OCI-LY1 (cell line): Measurements from ENCODE around the gene RPS6KL1.

ENCODE experiments used
- H2AFZ ChIP-seq: fragments of 200-600 bp; sonication (generic), shearing (Covaris generic); 2 replicates; pipeline ENCODE4 v1.6.0; 2014; ENCODE audit warnings: antibody characterized with exemption, mild to moderate bottlenecking, low read length
- H3F3A ChIP-seq: fragments of 200-600 bp; sonication (generic), shearing (Covaris generic); 2 replicates; pipeline ENCODE4 v1.6.0; 2014; ENCODE audit warnings: mild to moderate bottlenecking, antibody characterized with exemption, low read length, moderate library complexity; ENCODE audit not compliant: insufficient read depth
- H3K27ac ChIP-seq: fragments of 200-600 bp; sonication (generic); 2 replicates; pipeline ENCODE4 v1.5.1; 2014; ENCODE audit warnings: low read length, mixed run types, mild to moderate bottlenecking, low read depth; ENCODE audit not compliant: poor library complexity, severe bottlenecking
- H3K27me3 ChIP-seq: fragments of 200-600 bp; sonication (generic); 2 replicates; pipeline ENCODE4 v1.6.0; 2014; ENCODE audit warnings: antibody characterized with exemption, mild to moderate bottlenecking, low read length, moderate library complexity; ENCODE audit not compliant: insufficient read depth
- H3K36me3 ChIP-seq: fragments of 200-600 bp; sonication (generic); 2 replicates; pipeline ENCODE4 v1.6.1; 2014; ENCODE audit warnings: mild to moderate bottlenecking, antibody characterized with exemption, low read length, moderate library complexity, mixed read lengths; ENCODE audit not compliant: insufficient read depth
- H3K4me1 ChIP-seq: fragments of 200-600 bp; sonication (generic); 2 replicates; pipeline ENCODE4 v1.5.1; 2014; ENCODE audit warnings: mild to moderate bottlenecking, low read length, moderate library complexity; ENCODE audit not compliant: insufficient read depth, severe bottlenecking
- H3K4me2 ChIP-seq: fragments of 200-600 bp; sonication (generic), shearing (Covaris generic); 2 replicates; pipeline ENCODE4 v1.6.1; 2014; ENCODE audit warnings: low read length
- H3K4me3 ChIP-seq: fragments of 200-600 bp; sonication (generic); 2 replicates; pipeline ENCODE4 v1.5.1; 2014; ENCODE audit warnings: low read length, low read depth, mild to moderate bottlenecking, mixed read lengths; ENCODE audit not compliant: poor library complexity, severe bottlenecking
- H3K79me2 ChIP-seq: fragments of 200-600 bp; shearing (Covaris generic); 2 replicates; pipeline ENCODE4 v1.6.1; 2016; ENCODE audit warnings: mixed run types, low read length, mixed read lengths; ENCODE audit not compliant: insufficient read depth
- H3K9ac ChIP-seq: fragments of 200-600 bp; sonication (generic), shearing (Covaris generic); 2 replicates; pipeline ENCODE4 v1.6.1; 2014; ENCODE audit warnings: mild to moderate bottlenecking, low read length, mixed read lengths
- H3K9me2 ChIP-seq: fragments of 200-600 bp; sonication (generic), shearing (Covaris generic); 2 replicates; pipeline ENCODE4 v1.6.1; 2014; ENCODE audit warnings: low read depth, mild to moderate bottlenecking, low read length, mixed read lengths
- H3K9me3 ChIP-seq: fragments of 200-600 bp; shearing (Covaris generic); 2 replicates; pipeline ENCODE4 v1.6.1; 2014; ENCODE audit warnings: low read length, mixed read lengths
- H4K20me1 ChIP-seq: fragments of 200-600 bp; sonication (generic), shearing (Covaris generic); 2 replicates; pipeline ENCODE4 v1.6.0; 2016; ENCODE audit warnings: mild to moderate bottlenecking, low read length; ENCODE audit not compliant: insufficient read depth
- EZH2 ChIP-seq: fragments of 200-600 bp; sonication (generic), shearing (Covaris generic); IDR thresholded peaks from 2 replicates; pipeline ENCODE4 v1.8.0; 2017; ENCODE audit warnings: borderline replicate concordance, mixed run types, mild to moderate bottlenecking, antibody characterized with exemption, low read length, moderate library complexity, mixed read lengths
- TF ChIP-seq, protein P1 (sequence below): fragments of 200-600 bp; sonication (generic), shearing (Covaris generic); IDR thresholded peaks from 2 replicates; pipeline ENCODE4 v1.5.1; 2017; ENCODE audit warnings: mild to moderate bottlenecking, antibody characterized with exemption, low read length, moderate library complexity, mixed read lengths

RPS6KL1 gene

DNA sequence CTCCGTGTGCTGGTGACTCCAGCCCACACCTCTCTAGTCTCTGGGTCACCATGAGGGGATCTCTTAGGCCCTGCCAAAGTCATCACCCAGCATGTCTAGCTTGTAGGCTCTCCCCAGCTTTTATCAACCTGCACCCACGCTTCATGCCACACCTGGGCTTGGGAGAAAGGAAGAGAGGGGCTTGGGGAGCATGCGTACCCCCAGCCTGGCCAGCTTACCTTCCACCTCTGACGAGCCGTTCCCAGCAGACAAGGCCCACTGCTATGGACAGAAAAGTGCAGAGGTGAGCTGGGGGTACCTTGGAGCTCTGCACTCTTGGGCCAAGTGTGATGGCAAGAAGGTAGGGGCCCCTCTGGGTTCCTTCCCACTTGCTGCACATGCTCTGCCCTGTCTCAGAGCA, 30.6 kb upstream of the RPS6KL1 start:
- no peaks in the 10 kb centered on the region for H3K4me1 ChIP-seq
- H3K9me2 ChIP-seq: no peaks in the 10 kb centered on the region
- H3K79me2 ChIP-seq: no peaks in the 10 kb centered on the region
- H3F3A ChIP-seq: no peaks in the 10 kb centered on the region
- no peak overlapping the region for H3K4me3 ChIP-seq
- no peak overlapping the region for H3K4me2 ChIP-seq
- H3K36me3 ChIP-seq: no peaks in the 10 kb centered on the region
- no peaks in the 10 kb centered on the region for H4K20me1 ChIP-seq
- H2AFZ ChIP-seq: no peak overlapping the region
- TF ChIP-seq, protein P1, sequence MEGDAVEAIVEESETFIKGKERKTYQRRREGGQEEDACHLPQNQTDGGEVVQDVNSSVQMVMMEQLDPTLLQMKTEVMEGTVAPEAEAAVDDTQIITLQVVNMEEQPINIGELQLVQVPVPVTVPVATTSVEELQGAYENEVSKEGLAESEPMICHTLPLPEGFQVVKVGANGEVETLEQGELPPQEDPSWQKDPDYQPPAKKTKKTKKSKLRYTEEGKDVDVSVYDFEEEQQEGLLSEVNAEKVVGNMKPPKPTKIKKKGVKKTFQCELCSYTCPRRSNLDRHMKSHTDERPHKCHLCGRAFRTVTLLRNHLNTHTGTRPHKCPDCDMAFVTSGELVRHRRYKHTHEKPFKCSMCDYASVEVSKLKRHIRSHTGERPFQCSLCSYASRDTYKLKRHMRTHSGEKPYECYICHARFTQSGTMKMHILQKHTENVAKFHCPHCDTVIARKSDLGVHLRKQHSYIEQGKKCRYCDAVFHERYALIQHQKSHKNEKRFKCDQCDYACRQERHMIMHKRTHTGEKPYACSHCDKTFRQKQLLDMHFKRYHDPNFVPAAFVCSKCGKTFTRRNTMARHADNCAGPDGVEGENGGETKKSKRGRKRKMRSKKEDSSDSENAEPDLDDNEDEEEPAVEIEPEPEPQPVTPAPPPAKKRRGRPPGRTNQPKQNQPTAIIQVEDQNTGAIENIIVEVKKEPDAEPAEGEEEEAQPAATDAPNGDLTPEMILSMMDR: no peak
- no peak for TF ChIP-seq EZH2
- no peaks in the 10 kb centered on the region for H3K9me3 ChIP-seq
- no peak overlapping the region for H3K27ac ChIP-seq
- H3K27me3 ChIP-seq: no peaks in the 10 kb centered on the region
- H3K9ac ChIP-seq: no peak overlapping the region

DNA sequence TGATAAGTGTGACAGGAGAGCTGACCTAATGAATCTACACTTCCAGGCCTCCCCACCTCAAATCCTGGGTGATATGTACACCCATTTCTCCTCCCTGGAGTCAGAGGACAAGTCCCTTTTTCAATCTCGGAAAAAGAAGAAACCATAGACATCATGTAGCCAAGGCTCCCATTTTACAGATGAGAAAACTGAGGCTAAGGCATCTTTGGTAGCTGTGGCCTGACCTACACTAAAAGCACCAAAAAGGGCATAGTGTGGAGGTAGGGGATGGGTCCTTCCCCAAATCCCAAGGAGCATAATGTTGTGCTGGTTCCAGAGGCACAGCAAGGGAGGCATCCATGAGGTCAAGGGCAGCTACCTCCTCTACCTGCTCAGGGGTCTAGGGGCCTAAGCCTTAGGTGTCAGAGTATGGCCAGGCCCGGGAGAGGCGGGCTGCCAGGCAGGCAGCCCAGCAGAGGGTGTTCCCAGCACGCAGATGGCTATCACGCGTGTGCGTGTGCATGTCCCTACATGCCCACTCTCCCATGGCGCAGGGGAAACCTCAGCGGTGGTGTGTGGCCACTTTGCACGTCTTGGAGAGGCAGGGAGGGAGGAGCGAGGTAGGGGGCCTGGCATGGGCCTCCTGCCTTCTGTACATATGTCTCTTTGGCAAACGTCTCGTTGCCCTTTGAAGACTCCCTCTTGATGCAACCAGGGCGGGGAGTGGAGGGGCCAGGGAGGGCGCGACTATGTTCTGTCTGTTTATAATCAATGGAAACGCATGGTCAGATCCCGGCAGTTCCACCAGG, 29.8 kb upstream of the RPS6KL1 start:
- TF ChIP-seq EZH2: no peak
- TF ChIP-seq, protein P1: no peak
- Histone ChIP-seq H3K9ac (no peak overlapping the region), H3K79me2 (no peaks in the 10 kb centered on the region), H3F3A (no peaks in the 10 kb centered on the region), H3K4me2 (no peak overlapping the region), H3K4me1 (no peaks in the 10 kb centered on the region), H3K9me2 (no peaks in the 10 kb centered on the region), H3K9me3 (no peaks in the 10 kb centered on the region), H2AFZ (no peak overlapping the region), H3K36me3 (no peaks in the 10 kb centered on the region), H4K20me1 (no peaks in the 10 kb centered on the region), H3K27ac (no peak overlapping the region), H3K4me3 (no peak overlapping the region), H3K27me3 (no peaks in the 10 kb centered on the region)

DNA sequence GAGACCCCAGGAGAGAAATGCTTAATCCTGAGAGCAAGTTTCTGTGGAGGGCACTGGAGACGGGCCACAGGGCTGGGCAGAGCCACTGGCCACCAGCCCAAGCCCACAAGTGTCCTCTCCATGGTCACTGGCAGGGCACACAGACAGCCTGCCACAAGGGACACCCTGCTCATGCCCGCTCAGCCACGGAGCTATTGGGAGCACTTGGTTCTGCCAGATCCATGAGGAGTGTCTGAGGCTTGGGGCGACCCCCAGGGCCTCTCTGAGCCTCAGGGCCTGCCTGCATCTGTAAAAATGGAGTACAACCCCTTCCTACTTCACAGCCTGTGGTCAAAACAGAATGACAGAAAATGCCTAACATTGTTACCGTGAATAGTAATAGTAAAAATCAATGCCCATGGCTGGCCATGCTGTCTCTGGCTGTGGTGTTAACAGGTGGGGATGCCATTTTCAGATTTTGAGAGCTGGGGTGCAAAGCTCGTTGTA, 29.2 kb upstream of the RPS6KL1 start:
- no peaks in the 10 kb centered on the region for H3F3A ChIP-seq
- no peaks in the 10 kb centered on the region for H3K36me3 ChIP-seq
- H3K27ac ChIP-seq: no peak overlapping the region
- H2AFZ ChIP-seq: no peak overlapping the region
- H3K4me1 ChIP-seq: no peaks in the 10 kb centered on the region
- H3K9me2 ChIP-seq: no peaks in the 10 kb centered on the region
- no peaks in the 10 kb centered on the region for H3K79me2 ChIP-seq
- H4K20me1 ChIP-seq: no peaks in the 10 kb centered on the region
- H3K4me3 ChIP-seq: no peak overlapping the region
- no peak for TF ChIP-seq EZH2
- TF ChIP-seq, protein P1: no peak
- no peak overlapping the region for H3K9ac ChIP-seq
- no peaks in the 10 kb centered on the region for H3K9me3 ChIP-seq
- no peaks in the 10 kb centered on the region for H3K27me3 ChIP-seq
- H3K4me2 ChIP-seq: no peak overlapping the region
